SK-N-SH treated with all-trans-retinoic acid at 6 μM for 48 hours (cell line): ENCODE measurements around the gene HACL1.
"Not testable (repeated sequence)": the region's sequence is repeated elsewhere in the genome, so short reads cannot be mapped to it uniquely, and the experiment has no call there.

Experiments used
- ATAC-seq: fragments of 200-7000 bp; cut with Tn5 transposase; 3 replicates; pipeline ENCODE4 v1.9.1; 2020; ENCODE audit warnings: mild to moderate bottlenecking, moderate library complexity
- ARNTL ChIP-seq: fragments of 450-650 bp; formaldehyde crosslinking; IDR thresholded peaks from 2 replicates; pipeline ENCODE4 v1.5.0; 2020; ENCODE audit warnings: low read depth, mild to moderate bottlenecking, moderate library complexity, borderline replicate concordance
- BACH2 ChIP-seq: fragments of 250-450 bp; sonication (Bioruptor Pico); IDR thresholded peaks from 2 replicates; pipeline ENCODE4 v1.9.0; 2021; ENCODE audit warnings: mild to moderate bottlenecking, borderline replicate concordance
- CSDC2 ChIP-seq: fragments of 250-450 bp; sonication (Bioruptor Pico); IDR thresholded peaks from 2 replicates; pipeline ENCODE4 v1.5.0; 2020; ENCODE audit warnings: mild to moderate bottlenecking, moderate library complexity
- CSRNP3 ChIP-seq: fragments of 250-450 bp; sonication (Bioruptor Pico); IDR thresholded peaks from 2 replicates; pipeline ENCODE4 v1.5.1; 2021; ENCODE audit warnings: mild to moderate bottlenecking, moderate library complexity
- ESRRG ChIP-seq: fragments of 250-450 bp; sonication (Bioruptor Pico); IDR thresholded peaks from 2 replicates; pipeline ENCODE4 v1.6.1; 2021; ENCODE audit warnings: mild to moderate bottlenecking
- GLIS3 ChIP-seq: fragments of 250-450 bp; sonication (Bioruptor Pico); IDR thresholded peaks from 2 replicates; pipeline ENCODE4 v1.5.0; 2020; ENCODE audit warnings: mild to moderate bottlenecking, moderate library complexity
- ISL1 ChIP-seq: fragments of 250-450 bp; sonication (Bioruptor Pico); IDR thresholded peaks from 2 replicates; pipeline ENCODE4 v2.1.2; 2022; ENCODE audit warnings: mild to moderate bottlenecking, moderate library complexity
- OSR1 ChIP-seq: fragments of 250-450 bp; sonication (Bioruptor Pico); IDR thresholded peaks from 2 replicates; pipeline ENCODE4 v1.8.0; 2022; ENCODE audit warnings: moderate library complexity, mild to moderate bottlenecking, inconsistent platforms
- PATZ1 ChIP-seq: fragments of 250-450 bp; sonication (Bioruptor Pico); IDR thresholded peaks from 2 replicates; pipeline ENCODE4 v1.8.0; 2020; ENCODE audit warnings: mild to moderate bottlenecking, moderate library complexity, borderline replicate concordance
- PPARA ChIP-seq: fragments of 250-450 bp; sonication (Bioruptor Pico); IDR thresholded peaks from 2 replicates; pipeline ENCODE4 v1.5.0; 2020; ENCODE audit warnings: mild to moderate bottlenecking, borderline replicate concordance
- RARB ChIP-seq: fragments of 250-450 bp; sonication (Bioruptor Pico); IDR thresholded peaks from 2 replicates; pipeline ENCODE4 v1.8.0; 2021; ENCODE audit warnings: mild to moderate bottlenecking, moderate library complexity
- SNAI2 ChIP-seq: fragments of 250-450 bp; sonication (Bioruptor Pico); IDR thresholded peaks from 2 replicates; pipeline ENCODE4 v1.5.0; 2020; ENCODE audit warnings: mild to moderate bottlenecking, moderate library complexity
- TCF4 ChIP-seq: fragments of 250-450 bp; sonication (Bioruptor Pico); IDR thresholded peaks from 2 replicates; pipeline ENCODE4 v1.8.0; 2021; ENCODE audit warnings: mild to moderate bottlenecking, moderate library complexity, borderline replicate concordance
- TOX ChIP-seq: fragments of 250-450 bp; sonication (Bioruptor Pico); IDR thresholded peaks from 2 replicates; pipeline ENCODE4 v1.8.0; 2021; ENCODE audit warnings: mild to moderate bottlenecking, moderate library complexity, borderline replicate concordance
- ZC3H10 ChIP-seq: fragments of 250-450 bp; sonication (Bioruptor Pico); IDR thresholded peaks from 2 replicates; pipeline ENCODE4 v1.5.1; 2021; ENCODE audit warnings: mild to moderate bottlenecking, moderate library complexity
- ZFP3 ChIP-seq: fragments of 250-450 bp; sonication (Bioruptor Pico); IDR thresholded peaks from 2 replicates; pipeline ENCODE4 v1.5.0; 2020; ENCODE audit warnings: mild to moderate bottlenecking, moderate library complexity
- ZNF565 ChIP-seq: fragments of 450-650 bp; formaldehyde crosslinking; conservative IDR thresholded peaks from 2 replicates; pipeline ENCODE4 v1.5.0; 2020; ENCODE audit warnings: low read depth, mild to moderate bottlenecking, moderate library complexity
- ZNF70 ChIP-seq: fragments of 450-650 bp; formaldehyde crosslinking; IDR thresholded peaks from 2 replicates; pipeline ENCODE4 v1.5.0; 2020; ENCODE audit warnings: mild to moderate bottlenecking, moderate library complexity

HACL1 gene

GRCh38 chr3:15630646-15631350 lies 29.4 kb upstream of the HACL1 start:
- TF ChIP-seq CSRNP3 (CRISPR knock-in tag) (no peak), ARNTL (CRISPR knock-in tag) (no peak), ZC3H10 (CRISPR knock-in tag) (no peak), RARB (CRISPR knock-in tag) (no peak), ZNF70 (CRISPR knock-in tag) (no peak)
- peak; percentile 10; the same call in 1 of the 3 replicates for ATAC-seq

- no peak for TF ChIP-seq TOX (CRISPR knock-in tag)
- TF ChIP-seq SNAI2 (CRISPR knock-in tag) = no peak
- TF ChIP-seq ARNTL (CRISPR knock-in tag) = no peak
- peak; percentile 90 for ATAC-seq
Measured at GRCh38 chr3:15629860-15630597, 28.7 kb upstream of the HACL1 start.

- no peak for ATAC-seq
- TF ChIP-seq TCF4 (CRISPR knock-in tag) = no peak
- no peak for TF ChIP-seq ZNF70 (CRISPR knock-in tag)
- TF ChIP-seq ZFP3 (CRISPR knock-in tag) = no peak
- TF ChIP-seq ZC3H10 (CRISPR knock-in tag) = no peak
- TF ChIP-seq TOX (CRISPR knock-in tag) = no peak
- TF ChIP-seq, all 23 proteins: peak for 0
Measured at GRCh38 chr3:15628967-15629366, 27.6 kb upstream of the HACL1 start.

- ATAC-seq = no peak
- no peak for TF ChIP-seq BACH2 (CRISPR knock-in tag)
- TF ChIP-seq CSDC2 (CRISPR knock-in tag) = no peak
- no peak for TF ChIP-seq GLIS3 (CRISPR knock-in tag)
- TF ChIP-seq PPARA (CRISPR knock-in tag) = no peak
- no peak for TF ChIP-seq PATZ1 (CRISPR knock-in tag)
- TF ChIP-seq OSR1 (CRISPR knock-in tag) = no peak
- TF ChIP-seq CSRNP3 (CRISPR knock-in tag) = no peak
- TF ChIP-seq ISL1 (CRISPR knock-in tag) = no peak
- no peak for TF ChIP-seq ESRRG (CRISPR knock-in tag)
- no peak for TF ChIP-seq ARNTL (CRISPR knock-in tag)
- no peak for TF ChIP-seq ZFP3 (CRISPR knock-in tag)
- no peak for TF ChIP-seq ZNF70 (CRISPR knock-in tag)
- TF ChIP-seq ZNF565 (CRISPR knock-in tag) = no peak
Measured at GRCh38 chr3:15623535-15624440, 22.4 kb upstream of the HACL1 start.

GRCh38 chr3:15619659-15620464 lies 18.5 kb upstream of the HACL1 start:
- not testable (repeated sequence) for ATAC-seq
